H1 (cell line): Measurements from ENCODE around the gene UNC80. TPM values are rescaled to one million over a fixed set of nuclear protein-coding genes. Genes with fewer than 3 reads are reported as not detected.

Experiments used
- CTCF ChIA-PET: fragments of 300-600 bp; sonication (Branson Sonifier 250); formaldehyde crosslinking; loops from one replicate; lab custom pipeline; 2021; ENCODE audit not compliant: partially characterized antibody; lab: Charles Lee
- POLR2A ChIA-PET: fragments of 300-600 bp; sonication (Branson Sonifier 250); formaldehyde crosslinking; loops from one replicate; lab custom pipeline; 2021; ENCODE audit warnings: inconsistent platforms; ENCODE audit not compliant: partially characterized antibody; lab: Charles Lee
- DNase-seq, 2 experiments: peaks; one replicate each; pipeline versions ENCODE4 v3.0.0 to v3.0.0-alpha.2; 2010 to 2022; ENCODE audit warnings: low spot score in 2 of 2, low read depth in 1 of 2, mixed read lengths in 1 of 2
- FAIRE-seq: peaks from 2 replicates; lab custom pipeline; 2011; peaks lifted over from hg19 to GRCh38; lab: Jason Lieb, UNC
- H2AFZ ChIP-seq: 2 replicates; pipeline ENCODE4 v1.8.1; 2012; ENCODE audit warnings: low read length, inconsistent platforms
- H2AK5ac ChIP-seq: 2 replicates; pipeline ENCODE4 v1.6.1; 2013; ENCODE audit warnings: low read depth, low read length
- H2BK120ac ChIP-seq: replicated peaks from 2 replicates; pipeline ENCODE3; 2013; ENCODE audit warnings: low read depth, low read length, inconsistent platforms
- H2BK12ac ChIP-seq: 2 replicates; pipeline ENCODE4 v1.6.1; 2013; ENCODE audit warnings: low read depth, low read length
- H2BK15ac ChIP-seq: 2 replicates; pipeline ENCODE4 v1.6.1; 2013; ENCODE audit warnings: low read length
- H2BK20ac ChIP-seq: 2 replicates; pipeline ENCODE4 v1.6.1; 2013; ENCODE audit warnings: low read length
- H2BK5ac ChIP-seq: 2 replicates; pipeline ENCODE4 v1.6.1; 2013; ENCODE audit warnings: low read depth, low read length
- H3K14ac ChIP-seq: 2 replicates; pipeline ENCODE4 v1.6.1; 2013; ENCODE audit warnings: inconsistent platforms; ENCODE audit not compliant: insufficient read length
- H3K18ac ChIP-seq: 2 replicates; pipeline ENCODE4 v1.6.1; 2013; ENCODE audit warnings: low read length; ENCODE audit errors: extremely low read depth
- H3K23ac ChIP-seq: 2 replicates; pipeline ENCODE4 v1.6.1; 2013; ENCODE audit warnings: inconsistent platforms; ENCODE audit not compliant: insufficient read length
- H3K23me2 ChIP-seq: 2 replicates; pipeline ENCODE4 v1.6.1; 2013; ENCODE audit warnings: low read depth, low read length
- H3K27ac ChIP-seq: 2 replicates; pipeline ENCODE4 v1.6.1; 2011; ENCODE audit warnings: low read depth, low read length, inconsistent platforms
- H3K27me3 ChIP-seq, 4 experiments: replicated peaks in 1 of 4; 1 replicate in 1 of 4; 2 replicates in 3 of 4; pipeline versions ENCODE4 v1.6.1 to v1.8.1; 2011 to 2013; ENCODE audit warnings: low read length in 3 of 4, mild to moderate bottlenecking in 3 of 4, inconsistent platforms in 2 of 4, mixed read lengths in 2 of 4, moderate library complexity in 1 of 4; ENCODE audit not compliant: control insufficient read depth in 3 of 4, insufficient read depth in 3 of 4; ENCODE audit errors: extremely low read depth in 1 of 4
- H3K36me3 ChIP-seq, 4 experiments: 2 replicates each; pipeline versions ENCODE4 v1.6.1 to v1.8.1; 2011 to 2013; ENCODE audit warnings: mild to moderate bottlenecking in 4 of 4, low read length in 3 of 4, moderate library complexity in 2 of 4, control low read depth in 1 of 4, inconsistent platforms in 1 of 4; ENCODE audit not compliant: insufficient read depth in 4 of 4, control insufficient read depth in 2 of 4
- H3K4ac ChIP-seq: replicated peaks from 2 replicates; pipeline ENCODE3; 2013; ENCODE audit warnings: low read length, low read depth, mixed read lengths, inconsistent platforms; ENCODE audit not compliant: insufficient read length
- H3K4me1 ChIP-seq, 4 experiments: replicated peaks in 1 of 4; 1 replicate in 1 of 4; 2 replicates in 3 of 4; pipeline versions ENCODE4 v1.6.1 to v1.8.1; 2011 to 2013; ENCODE audit warnings: low read length in 3 of 4, inconsistent platforms in 2 of 4, mixed read lengths in 1 of 4; ENCODE audit not compliant: insufficient read depth in 4 of 4, control insufficient read depth in 3 of 4
- H3K4me2 ChIP-seq, 2 experiments: 2 replicates each; pipeline versions ENCODE4 v1.6.1 to v1.8.1; 2011 to 2013; ENCODE audit warnings: low read depth in 2 of 2, low read length in 2 of 2, control low read depth in 1 of 2, inconsistent platforms in 1 of 2, mild to moderate bottlenecking in 1 of 2; ENCODE audit not compliant: insufficient read depth in 1 of 2
- H3K4me3 ChIP-seq, 4 experiments: fragments of 200-600, 300-600 bp in 1 of 4; sonication (generic), shearing (Covaris generic), sonication (Bioruptor Twin) in 1 of 4; 2 replicates each; pipeline versions ENCODE4 v1.5.1 to v1.8.1; 2011 to 2016; ENCODE audit warnings: low read length in 4 of 4, low read depth in 3 of 4, control low read depth in 2 of 4, inconsistent platforms in 2 of 4, mild to moderate bottlenecking in 2 of 4, mixed read lengths in 1 of 4, moderate library complexity in 1 of 4; ENCODE audit not compliant: insufficient read depth in 2 of 4; ENCODE audit errors: extremely low read depth in 1 of 4
- H3K56ac ChIP-seq: replicated peaks from 2 replicates; pipeline ENCODE3; 2013; ENCODE audit warnings: low read depth, mild to moderate bottlenecking, mixed read lengths, low read length, inconsistent platforms; ENCODE audit not compliant: insufficient read length
- H3K79me1 ChIP-seq: 2 replicates; pipeline ENCODE4 v1.6.1; 2013; ENCODE audit warnings: low read depth, low read length, control low read depth
- H3K79me2 ChIP-seq, 2 experiments: 2 replicates each; pipeline versions ENCODE4 v1.6.1 to v1.8.1; 2012 to 2013; ENCODE audit warnings: low read length in 2 of 2, mild to moderate bottlenecking in 2 of 2, inconsistent platforms in 1 of 2; ENCODE audit not compliant: insufficient read depth in 2 of 2, control insufficient read depth in 1 of 2
- H3K9ac ChIP-seq, 4 experiments: replicated peaks in 1 of 4; 1 replicate in 1 of 4; 2 replicates in 3 of 4; pipeline versions ENCODE4 v1.6.1 to v1.8.1; 2011 to 2013; ENCODE audit warnings: low read depth in 3 of 4, low read length in 3 of 4, control low read depth in 2 of 4, mild to moderate bottlenecking in 2 of 4, moderate library complexity in 2 of 4, inconsistent platforms in 1 of 4; ENCODE audit errors: extremely low read depth in 1 of 4
- H3K9me3 ChIP-seq, 2 experiments: 2 replicates each; pipeline versions ENCODE4 v1.6.1 to v1.8.1; 2012 to 2013; ENCODE audit warnings: mild to moderate bottlenecking in 2 of 2, moderate library complexity in 2 of 2, control low read depth in 1 of 2, inconsistent platforms in 1 of 2, low read depth in 1 of 2, low read length in 1 of 2, mixed read lengths in 1 of 2; ENCODE audit not compliant: insufficient read depth in 2 of 2
- H4K20me1 ChIP-seq, 2 experiments: replicated peaks in 1 of 2; 2 replicates each; pipeline versions ENCODE3 to v1.8.1; 2011 to 2013; ENCODE audit warnings: inconsistent platforms in 2 of 2, low read length in 2 of 2, mild to moderate bottlenecking in 1 of 2; ENCODE audit not compliant: insufficient read depth in 2 of 2, control insufficient read depth in 1 of 2
- H4K5ac ChIP-seq: 2 replicates; pipeline ENCODE4 v1.6.1; 2013; ENCODE audit warnings: low read length, low read depth, mixed read lengths, inconsistent platforms; ENCODE audit not compliant: insufficient read length
- H4K8ac ChIP-seq: 2 replicates; pipeline ENCODE4 v1.8.0; 2013; ENCODE audit warnings: mild to moderate bottlenecking, moderate library complexity, low read length, inconsistent platforms; ENCODE audit not compliant: insufficient read depth; ENCODE audit errors: extremely low read depth
- H4K91ac ChIP-seq: replicated peaks from 2 replicates; pipeline ENCODE3; 2013; ENCODE audit warnings: low read length, mixed read lengths, inconsistent platforms; ENCODE audit not compliant: insufficient read length
- CHD1 ChIP-seq: IDR thresholded peaks from 2 replicates; pipeline ENCODE4 v1.6.1; 2012; ENCODE audit warnings: low read depth, low read length, improper control_type of control experiment
- POLR2AphosphoS5 ChIP-seq: IDR thresholded peaks from 2 replicates; pipeline ENCODE4 v1.6.1; 2011; ENCODE audit warnings: low read depth, low read length
- SP2 ChIP-seq: IDR thresholded peaks from 2 replicates; pipeline ENCODE4 v1.6.1; 2012; ENCODE audit warnings: mild to moderate bottlenecking, low read length, inconsistent platforms
- SUZ12 ChIP-seq: fragments of 200-600 bp; sonication (generic); IDR thresholded peaks from 2 replicates; pipeline ENCODE4 v1.6.1; 2012; ENCODE audit warnings: mild to moderate bottlenecking, inconsistent platforms, low read length, moderate library complexity, mixed read lengths
- WGBS, 2 experiments: shearing (Covaris generic) in 1 of 2; methylation state at CpG; one replicate each; pipeline versions ENCODE4 v1.1.6 to v1.1.7; 2013 to 2015; ENCODE audit warnings: low lambda C conversion rate in 2 of 2, mixed read lengths in 2 of 2, inconsistent platforms in 1 of 2, low coverage in 1 of 2, missing lambda C conversion rate in 1 of 2; ENCODE audit not compliant: insufficient replicate concordance in 2 of 2, insufficient coverage in 1 of 2, insufficient read length in 1 of 2; ENCODE audit errors: extremely low coverage in 1 of 2, missing lambda C conversion rate in 1 of 2; 5-methylcytosine and 5-hydroxymethylcytosine counted together
- polyA plus RNA-seq, 7 experiments: library from polyadenylated mRNA; depleted of rRNA in 3 of 7; stranded (reverse) in 5 of 7; unstranded in 2 of 7; fragments of >200 nt in 5 of 7; fragments of 200-250 nt in 2 of 7; gene quantifications; 1 replicate in 5 of 7; 2 replicates in 1 of 7; 4 replicates in 1 of 7; pipeline versions ENCODE4 v1.2.1 to v1.2.3, GENCODE V29; 2011 to 2013; ENCODE audit warnings: missing spikeins in 2 of 7, mixed read lengths in 2 of 7
- total RNA-seq: library from RNA; stranded (reverse); fragmentation: NEBNext Ultra II Directional; extraction: Animal tissue kit (Norgen Biotek cat#: 25700); gene quantifications from 2 replicates; pipeline ENCODE4 v1.2.1, GENCODE V29; 2021

Gene UNC80
- total and polyA plus RNA-seq, 2 of the 8 experiments (the other 6 are each of a cell fraction or from before 2014, with no cell fraction given), result 0.53 to 0.56 TPM

GRCh38 chr2:209985874-209986273 is 214.2 kb downstream of the UNC80 start:
- Histone ChIP-seq H2BK20ac (no peak overlapping the region), H4K5ac (no peak overlapping the region), H3K27ac (no peak overlapping the region), H3K4me1 (no peaks in the 10 kb centered on the region), H2BK5ac (no peak overlapping the region), H3K4me2 (no peak overlapping the region), H4K91ac (no peak overlapping the region), H3K18ac (no peak overlapping the region), H2BK12ac (no peak overlapping the region), H2BK15ac (no peak overlapping the region), H2AFZ (no peak overlapping the region; the same call in 1 of the 2 replicates), H3K27me3 (no peaks in the 10 kb centered on the region), H2BK120ac (no peak overlapping the region), H3K9ac (no peak overlapping the region), H3K4me3 (no peak overlapping the region), H3K23me2 (no peaks in the 10 kb centered on the region), H4K8ac (no peak overlapping the region), H3K14ac (no peak overlapping the region), H3K4ac (no peak overlapping the region), H3K9me3 (no peaks in the 10 kb centered on the region), H4K20me1 (no peaks in the 10 kb centered on the region), H3K79me1 (no peaks in the 10 kb centered on the region), H2AK5ac (no peak overlapping the region), H3K56ac (no peak overlapping the region), H3K23ac (no peak overlapping the region), H3K79me2 (no peaks in the 10 kb centered on the region), H3K36me3 (no peaks in the 10 kb centered on the region)
- no peak for FAIRE-seq
- DNase-seq, result no peak
- 78% methylated on average over 3 of the region's 3 CpGs; no CpG with 5 or more reads in 1 of the 2 experiments for WGBS, 2 experiments
- CTCF ChIA-PET, result interaction anchor here (0.5 kb wide), 1 partner anchor 151 kb away, joined by 3 read pairs; no protein-coding TSS in a partner anchor
- POLR2A ChIA-PET, result interaction anchor here (0.7 kb wide), 1 partner anchor 666 kb away, joined by 3 read pairs; no protein-coding TSS in a partner anchor
- no peak for TF ChIP-seq CHD1
- TF ChIP-seq POLR2AphosphoS5, result no peak
- no peak for TF ChIP-seq SP2
- TF ChIP-seq SUZ12, result no peak
